ENCODE measurements around the gene ALCAM. TPM values are rescaled to one million over a fixed set of nuclear protein-coding genes. Genes with fewer than 3 reads are reported as not detected.

Gene ALCAM
- total and polyA plus RNA-seq, 2 of the 8 experiments (the other 6 are each of a cell fraction or from before 2014, with no cell fraction given) = 10.8 to 33.0 TPM

DNA sequence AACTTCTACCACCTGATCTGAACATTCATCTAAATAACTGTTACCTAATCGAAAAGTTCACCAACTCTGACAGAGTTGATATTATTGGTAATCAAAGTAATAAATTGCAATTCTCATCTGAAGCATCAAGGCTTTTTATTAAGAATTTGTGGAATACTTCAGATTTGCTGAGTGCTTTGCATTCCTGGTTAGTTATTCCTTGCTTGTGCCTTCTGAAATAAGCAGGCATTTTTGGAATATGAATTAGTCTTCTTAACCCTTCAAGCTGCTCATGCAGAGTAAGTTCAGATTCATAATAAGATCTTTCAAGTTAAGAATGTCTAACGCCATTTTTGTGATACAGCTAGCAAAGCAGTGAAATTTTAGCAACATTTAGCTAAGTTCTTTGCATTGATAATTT lies 188.5 kb downstream of the ALCAM start:
- no peak overlapping the region for H4K8ac ChIP-seq (ENCODE audit: extremely low read depth, insufficient read depth, low read length)
- no peak overlapping the region for H2BK12ac ChIP-seq (ENCODE audit: low read depth, low read length)
- peaks cover 0 to 29% (median 11%) of the 10 kb centered on the region in 4 experiments; a peak in 4 of 8 replicates for H3K36me3 ChIP-seq (ENCODE audit: control insufficient read depth in 2 of 4, insufficient read depth in 4 of 4, low read length in 3 of 4)
- no peak overlapping the region for H2AFZ ChIP-seq (ENCODE audit: low read length)
- no peak overlapping the region for H3K23ac ChIP-seq (ENCODE audit: insufficient read length)
- no peak overlapping the region for H3K27ac ChIP-seq (ENCODE audit: low read depth, low read length)
- no peaks in the 10 kb centered on the region for H3K27me3 ChIP-seq (replicated peaks in 1 of 4; ENCODE audit: control insufficient read depth in 3 of 4, extremely low read depth in 1 of 4, insufficient read depth in 3 of 4, low read length in 3 of 4)
- H3K14ac ChIP-seq (ENCODE audit: insufficient read length) = no peak overlapping the region
- no peak overlapping the region for H4K5ac ChIP-seq (ENCODE audit: insufficient read length, low read depth, low read length)
- 88% methylated on average over 2 of the region's 2 CpGs; no CpG with 5 or more reads in 1 of the 2 experiments for WGBS, 2 experiments (ENCODE audit: extremely low coverage in 1 of 2, insufficient coverage in 1 of 2, insufficient read length in 1 of 2, insufficient replicate concordance in 2 of 2, low coverage in 1 of 2, low lambda C conversion rate in 2 of 2, missing lambda C conversion rate in 1 of 2)
- no peaks in the 10 kb centered on the region for H3K79me2 ChIP-seq (ENCODE audit: control insufficient read depth in 1 of 2, insufficient read depth in 2 of 2, low read length in 2 of 2)
- H3K4ac ChIP-seq (replicated peaks; ENCODE audit: insufficient read length, low read depth, low read length) = no peak overlapping the region
- H3K18ac ChIP-seq (ENCODE audit: extremely low read depth, low read length) = no peak overlapping the region
- no peaks in the 10 kb centered on the region for H3K9me3 ChIP-seq (ENCODE audit: insufficient read depth in 2 of 2, low read depth in 1 of 2, low read length in 1 of 2)
- H3K4me3 ChIP-seq (ENCODE audit: extremely low read depth in 1 of 4, insufficient read depth in 2 of 4, low read depth in 3 of 4, low read length in 4 of 4) = no peak overlapping the region
- H3K79me1 ChIP-seq (ENCODE audit: low read depth, low read length) = no peaks in the 10 kb centered on the region
- no peaks in the 10 kb centered on the region for H4K20me1 ChIP-seq (replicated peaks in 1 of 2; ENCODE audit: control insufficient read depth in 1 of 2, insufficient read depth in 2 of 2, low read length in 2 of 2)
- no peak overlapping the region for H4K91ac ChIP-seq (replicated peaks; ENCODE audit: insufficient read length, low read length)
- H2BK15ac ChIP-seq (ENCODE audit: low read length) = no peak overlapping the region
- TF ChIP-seq CBX8 (IDR thresholded peaks at IDR 0.05; ENCODE audit: borderline replicate concordance, low read depth, low read length) = no peak
- TF ChIP-seq BRCA1 (IDR thresholded peaks at IDR 0.05; ENCODE audit: low read depth, low read length) = no peak
- no peak overlapping the region for H3K4me2 ChIP-seq (ENCODE audit: insufficient read depth in 1 of 2, low read depth in 2 of 2, low read length in 2 of 2)
- DNase-seq (ENCODE audit: low read depth in 1 of 2, low spot score in 2 of 2) (no peak), FAIRE-seq (no peak)
- H2BK5ac ChIP-seq (ENCODE audit: low read depth, low read length) = no peak overlapping the region
- POLR2A ChIA-PET (ENCODE audit: partially characterized antibody) = no interaction called here
- no peak overlapping the region for H2BK120ac ChIP-seq (replicated peaks; ENCODE audit: low read depth, low read length)
- no peaks in the 10 kb centered on the region for H3K4me1 ChIP-seq (replicated peaks in 1 of 4; ENCODE audit: control insufficient read depth in 3 of 4, insufficient read depth in 4 of 4, low read length in 3 of 4)
- no peak overlapping the region for H2BK20ac ChIP-seq (ENCODE audit: low read length)
- H3K9ac ChIP-seq (replicated peaks in 1 of 4; ENCODE audit: extremely low read depth in 1 of 4, low read depth in 3 of 4, low read length in 3 of 4) = no peak overlapping the region
- H3K23me2 ChIP-seq (ENCODE audit: low read depth, low read length) = no peaks in the 10 kb centered on the region
- no peak overlapping the region for H3K56ac ChIP-seq (replicated peaks; ENCODE audit: insufficient read length, low read depth, low read length)
- no peak overlapping the region for H2AK5ac ChIP-seq (ENCODE audit: low read depth, low read length)
- CTCF ChIA-PET (ENCODE audit: partially characterized antibody) = interaction anchor here (1.2 kb wide), 1 partner anchor 14 kb away, joined by 3 read pairs; no protein-coding TSS in a partner anchor

Data from H1 (cell line).